Lower leg skin (tissue), 4 donors: ENCODE results near the gene ABHD17C. TPM values are rescaled to one million over a fixed set of nuclear protein-coding genes. Genes with fewer than 3 reads are reported as not detected.
"Not testable (repeated sequence)": the region's sequence is repeated elsewhere in the genome, so short reads cannot be mapped to it uniquely, and the experiment has no call there.

ENCODE experiments used
- DNase-seq, 2 donors: peaks; one replicate each; pipeline ENCODE4 v3.0.0-alpha.2; 2019; ENCODE audit warnings: low spot score in 2 of 2
- H3K4me3 ChIP-seq: fragments of 200-600 bp; sonication (generic); 2 replicates; pipeline ENCODE4 v1.5.1; 2017; ENCODE audit warnings: mild to moderate bottlenecking, low read depth; ENCODE audit not compliant: poor library complexity, severe bottlenecking
- CTCF ChIP-seq, 3 donors: fragments of 450-650 bp; IDR thresholded peaks; one replicate each; pipeline ENCODE4 v1.5.1; 2016; ENCODE audit warnings: antibody characterized with exemption in 3 of 3, mild to moderate bottlenecking in 3 of 3, moderate library complexity in 2 of 3
- POLR2A ChIP-seq, 2 donors: fragments of 450-650 bp; IDR thresholded peaks; one replicate each; pipeline ENCODE4 v1.6.1; 2016 to 2017; ENCODE audit warnings: antibody characterized with exemption in 2 of 2, mild to moderate bottlenecking in 1 of 2, moderate library complexity in 1 of 2
- WGBS, 2 donors: methylation state at CpG; one replicate each; pipeline ENCODE4 v1.1.5; 2018; 5-methylcytosine and 5-hydroxymethylcytosine counted together
- intact Hi-C: fragments of 100-400 bp; cut with DNase I; formaldehyde crosslinking; loops from one replicate; pipeline ENCODE4 v1.15.0; 2023; ENCODE audit warnings: low total_unique reads
- total RNA-seq, 4 donors: library from RNA; depleted of rRNA; stranded (reverse); fragments of >200 nt; gene quantifications; one replicate each; pipeline ENCODE4 v1.1.0, GENCODE V29; 2016

Gene ABHD17C
- total RNA-seq, 4 donors from 2014 or later: 18.0 to 28.5 (median 26.2) TPM

DNA sequence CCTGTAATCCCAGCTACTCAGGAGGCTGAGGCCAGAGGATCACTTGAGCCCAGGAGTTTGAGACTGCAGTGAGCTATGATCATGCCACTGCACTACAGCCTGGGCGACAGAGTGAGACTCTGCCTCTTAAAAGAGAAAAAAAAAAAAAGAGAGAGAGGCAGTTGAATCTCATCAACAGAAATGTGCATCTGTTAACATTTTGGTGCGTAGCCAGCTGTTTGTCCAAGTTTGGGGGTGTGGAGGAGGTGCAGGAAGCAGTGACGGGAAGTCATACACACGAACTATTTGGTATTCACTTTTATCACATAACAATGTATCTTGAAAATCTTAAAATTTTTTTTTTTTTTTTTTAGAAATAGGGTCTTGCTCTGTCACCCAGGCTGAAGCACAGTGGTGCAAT is 65.8 kb downstream of the ABHD17C start:
- H3K4me3 ChIP-seq: no peak overlapping the region
- DNase-seq: no peak
- intact Hi-C loops: no loop called here
- TF ChIP-seq CTCF (IDR thresholded peaks at IDR 0.05): no peak
- no peak for TF ChIP-seq POLR2A (IDR thresholded peaks at IDR 0.05)
- 27 to 42% methylated on average over 4 of the region's 4 CpGs for WGBS, 2 donors

DNA sequence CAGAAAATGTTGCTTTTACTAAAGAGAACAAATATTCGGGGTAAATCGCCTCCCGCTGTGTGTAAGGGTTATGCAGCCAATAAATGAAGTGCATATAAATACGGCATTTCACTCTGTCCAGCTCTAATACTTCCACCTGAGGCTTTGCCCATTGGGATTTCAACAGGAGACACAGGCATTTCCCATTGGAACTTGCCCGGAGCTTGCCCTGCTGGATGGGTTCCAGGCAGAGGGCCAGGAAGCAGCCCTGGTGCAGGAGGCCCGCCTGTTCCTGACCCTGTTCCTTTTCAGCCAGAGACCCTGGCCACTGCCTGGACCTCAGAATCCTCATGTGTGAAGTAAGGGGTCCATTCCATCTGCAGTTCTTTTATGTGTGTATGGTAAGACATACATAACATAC is 66.6 kb downstream of the ABHD17C start:
- WGBS, 2 donors: 89 to 93% methylated on average over 6 of the region's 6 CpGs
- no peak overlapping the region for H3K4me3 ChIP-seq
- DNase-seq: no peak
- intact Hi-C loops: no loop called here
- TF ChIP-seq CTCF (IDR thresholded peaks at IDR 0.05) (no peak), POLR2A (IDR thresholded peaks at IDR 0.05) (no peak)

DNA sequence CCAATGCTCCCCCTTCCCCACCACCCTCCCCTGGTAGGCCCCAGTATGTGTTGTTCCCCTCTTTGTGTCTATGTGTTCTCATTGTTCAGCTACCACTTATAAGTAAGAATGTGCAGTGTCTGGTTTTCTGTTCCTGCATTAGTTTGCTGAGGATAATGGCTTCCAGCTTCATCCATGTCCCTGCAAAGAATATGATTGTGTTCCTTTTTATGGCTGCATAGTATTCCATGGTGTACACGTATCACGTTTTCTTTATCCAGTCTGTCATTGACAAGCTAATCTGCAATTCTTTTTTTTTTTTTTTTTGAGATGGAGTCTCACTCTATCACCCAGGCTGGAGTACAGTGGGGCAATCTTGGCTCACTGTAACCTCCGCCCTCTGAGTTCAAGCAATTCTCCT is 68.1 kb downstream of the ABHD17C start:
- DNase-seq, H3K4me3 ChIP-seq, intact Hi-C loops: not testable (repeated sequence)
- 95 to 100% methylated on average over 3 of the region's 3 CpGs for WGBS, 2 donors

DNA sequence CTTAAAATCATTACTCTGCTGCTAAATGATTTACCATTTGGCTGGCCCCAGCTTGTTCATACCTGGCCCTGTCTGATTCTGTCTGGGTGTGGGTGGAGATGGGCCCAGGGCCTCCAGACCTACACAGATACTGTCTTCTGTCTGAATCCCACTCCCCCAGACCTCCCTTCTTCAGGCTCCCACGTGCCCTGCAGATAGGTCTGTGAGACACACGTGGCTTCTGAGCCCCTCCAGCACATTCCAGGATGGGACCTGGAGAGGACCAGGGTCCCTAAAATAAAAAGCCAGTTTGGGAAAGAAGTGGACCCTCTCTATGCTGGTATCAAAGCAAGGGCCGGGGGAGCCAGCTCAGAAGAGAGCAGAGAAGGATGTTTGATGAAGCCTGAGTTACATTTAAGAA is 69.4 kb downstream of the ABHD17C start:
- TF ChIP-seq POLR2A (IDR thresholded peaks at IDR 0.05) (no peak), CTCF (IDR thresholded peaks at IDR 0.05) (no peak)
- WGBS, 2 donors: 65 to 74% methylated on average over 3 of the region's 3 CpGs
- DNase-seq: no peak
- intact Hi-C loops: no loop called here
- no peak overlapping the region for H3K4me3 ChIP-seq

GRCh38 chr15:80766275-80766674 is 71.2 kb downstream of the ABHD17C start:
- intact Hi-C loops: no loop called here
- H3K4me3 ChIP-seq: no peak overlapping the region
- no peak for DNase-seq
- 87 to 92% methylated on average over 3 of the region's 3 CpGs for WGBS, 2 donors
- TF ChIP-seq CTCF (IDR thresholded peaks at IDR 0.05): no peak
- TF ChIP-seq POLR2A (IDR thresholded peaks at IDR 0.05): no peak

DNA sequence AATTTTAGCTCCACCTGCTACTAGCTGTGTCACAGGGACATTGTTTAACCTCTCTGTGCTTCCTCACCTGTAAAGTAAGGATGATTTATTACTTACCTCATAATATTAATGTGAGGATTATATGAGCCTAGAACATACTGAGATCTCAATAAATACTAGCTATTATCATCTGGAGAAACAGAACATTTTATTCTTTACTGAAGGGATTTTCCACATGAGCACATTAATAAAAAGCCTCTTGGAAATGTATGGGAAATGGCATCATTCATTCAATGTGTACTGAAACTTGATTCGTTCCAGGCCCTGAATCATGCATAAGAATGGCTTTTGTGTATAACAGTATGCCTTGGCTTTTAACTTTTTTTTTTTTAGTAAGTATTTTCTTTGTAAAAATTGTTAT is 73.0 kb downstream of the ABHD17C start:
- TF ChIP-seq CTCF (IDR thresholded peaks at IDR 0.05): no peak
- no peak for TF ChIP-seq POLR2A (IDR thresholded peaks at IDR 0.05)
- H3K4me3 ChIP-seq: no peak overlapping the region
- intact Hi-C loops: no loop called here
- 63 to 89% methylated on average over 1 of the region's 1 CpG for WGBS, 2 donors
- no peak for DNase-seq
